ENCODE measurements around the gene TOR4A.
"Not testable (repeated sequence)": the region's sequence is repeated elsewhere in the genome, so short reads cannot be mapped to it uniquely, and the experiment has no call there.

TOR4A gene

GRCh38 chr9:137319011-137319738 lies 41.6 kb downstream of the TOR4A start:
- DNase-seq: no peak

DNA sequence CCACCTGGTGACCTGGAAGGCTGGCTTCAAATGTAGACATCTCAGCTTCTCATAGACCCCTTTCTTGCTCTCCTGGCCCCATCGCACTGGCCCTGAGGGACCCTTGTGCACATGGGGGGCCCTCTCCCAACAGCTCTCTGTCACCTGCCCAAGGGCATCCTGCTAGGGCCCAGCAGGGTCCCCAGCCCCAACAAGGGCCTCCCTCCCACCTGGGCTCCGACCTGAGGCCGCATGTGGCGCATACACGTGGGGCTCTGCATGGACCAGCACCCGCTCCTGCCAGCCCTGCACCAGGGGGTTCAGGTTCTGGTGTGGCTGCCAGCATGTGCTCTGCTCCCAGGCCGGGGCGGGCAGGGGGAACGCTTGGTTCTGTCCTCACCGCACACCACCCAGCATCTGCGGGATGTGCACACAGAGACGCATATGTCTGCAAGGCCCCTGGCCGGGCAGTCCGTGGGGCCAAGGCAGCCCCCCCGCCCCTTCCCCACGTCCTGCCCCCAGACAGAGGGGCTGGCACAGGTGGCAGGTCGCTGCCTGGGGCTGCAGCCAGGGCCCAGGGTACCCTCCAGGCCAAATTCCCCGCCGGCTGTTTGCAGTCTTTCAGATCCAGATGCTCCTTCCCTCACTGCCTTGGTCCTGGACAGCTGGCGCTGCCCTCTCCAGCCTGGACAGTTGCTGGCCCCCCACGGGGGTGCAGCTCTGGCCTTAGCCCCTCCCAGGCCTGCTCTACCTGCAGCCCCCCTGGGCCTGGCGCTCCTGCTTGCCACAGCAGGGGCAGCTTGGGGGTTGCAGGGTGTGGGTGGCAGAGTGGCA lies 42.4 kb downstream of the TOR4A start:
- DNase-seq: no peak

DNA sequence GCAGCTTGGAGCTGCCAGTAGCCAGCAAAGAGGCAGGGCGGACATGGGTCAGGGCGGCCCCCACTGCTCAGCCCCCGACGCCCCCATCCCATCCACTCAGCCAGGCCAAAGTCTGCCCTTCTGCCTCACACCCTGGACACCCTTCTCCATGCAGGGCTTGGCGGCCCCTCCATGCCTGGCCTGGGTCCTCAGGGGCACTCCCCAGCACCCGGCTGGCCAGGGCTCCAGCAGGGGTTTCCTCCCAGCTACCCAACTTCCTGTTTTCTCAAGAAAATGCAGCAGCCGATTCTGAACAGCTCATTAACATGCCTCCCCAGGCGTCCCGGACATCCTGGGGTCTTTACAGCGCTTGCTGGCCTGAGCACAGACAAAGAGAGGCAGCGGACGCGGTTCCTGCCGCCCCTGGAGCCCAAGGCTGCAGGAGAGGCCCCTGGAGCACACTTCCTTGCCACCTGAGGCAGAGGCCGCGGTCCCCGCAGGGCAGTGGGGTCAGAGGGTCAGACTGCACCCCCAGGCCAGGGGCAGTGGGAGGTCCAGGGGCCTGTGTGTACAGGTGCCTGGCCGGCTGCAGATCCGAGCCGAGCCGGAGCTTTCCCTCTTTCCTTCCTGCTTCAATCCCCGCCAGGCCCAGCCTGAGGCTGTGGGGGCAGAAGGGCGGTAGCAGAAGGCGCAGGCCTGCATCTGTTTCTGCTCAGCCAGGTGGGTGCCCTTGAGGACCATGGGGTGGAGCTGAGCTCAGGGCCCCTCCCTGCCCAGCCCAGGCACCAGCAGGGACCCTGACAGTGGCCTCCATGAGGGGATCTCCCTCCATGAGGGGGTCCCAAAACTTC lies 43.2 kb downstream of the TOR4A start:
- DNase-seq: peak; percentile 63 to 75 (median 70)

DNA sequence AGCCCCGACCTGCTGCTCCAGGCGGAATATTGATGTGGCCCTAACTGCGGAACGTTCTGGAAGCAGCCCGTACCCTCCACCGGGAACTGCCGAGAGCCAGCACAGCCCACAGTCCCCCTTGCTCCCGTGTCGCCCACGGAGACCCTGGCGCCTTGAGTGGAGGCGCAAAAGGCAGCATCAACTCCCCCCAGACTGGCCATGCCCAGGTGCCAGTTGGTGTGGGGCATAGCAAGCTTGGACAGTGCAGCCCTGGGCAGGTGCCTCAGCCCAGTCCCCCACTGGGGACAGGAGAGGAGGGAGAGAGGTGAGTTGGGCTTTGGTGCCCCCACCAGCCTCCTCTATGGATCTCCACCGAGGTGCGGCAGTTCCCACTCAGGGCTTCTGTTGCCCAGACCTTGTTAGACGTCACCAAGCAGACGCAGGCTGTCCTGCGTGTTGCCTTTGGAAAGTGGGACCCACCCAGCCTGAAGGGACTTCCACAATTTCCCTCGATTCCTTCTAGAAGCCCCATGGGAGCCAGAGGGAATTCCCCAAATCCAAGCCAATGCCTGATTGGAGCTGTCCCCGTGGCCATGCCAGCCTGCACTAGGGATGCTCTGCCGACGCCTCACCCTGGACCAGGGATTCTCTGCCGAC lies 44.3 kb downstream of the TOR4A start:
- no peak for DNase-seq

- no peak for DNase-seq
Measured at GRCh38 chr9:137323531-137324331, 46.2 kb downstream of the TOR4A start.

GRCh38 chr9:137325124-137325523 lies 47.6 kb downstream of the TOR4A start:
- DNase-seq: no peak

GRCh38 chr9:137325799-137326198 lies 48.3 kb downstream of the TOR4A start:
- DNase-seq: no peak

- peak; percentile 63 to 93 (median 83) for DNase-seq
Measured at GRCh38 chr9:137326445-137327065, 49.0 kb downstream of the TOR4A start.

DNA sequence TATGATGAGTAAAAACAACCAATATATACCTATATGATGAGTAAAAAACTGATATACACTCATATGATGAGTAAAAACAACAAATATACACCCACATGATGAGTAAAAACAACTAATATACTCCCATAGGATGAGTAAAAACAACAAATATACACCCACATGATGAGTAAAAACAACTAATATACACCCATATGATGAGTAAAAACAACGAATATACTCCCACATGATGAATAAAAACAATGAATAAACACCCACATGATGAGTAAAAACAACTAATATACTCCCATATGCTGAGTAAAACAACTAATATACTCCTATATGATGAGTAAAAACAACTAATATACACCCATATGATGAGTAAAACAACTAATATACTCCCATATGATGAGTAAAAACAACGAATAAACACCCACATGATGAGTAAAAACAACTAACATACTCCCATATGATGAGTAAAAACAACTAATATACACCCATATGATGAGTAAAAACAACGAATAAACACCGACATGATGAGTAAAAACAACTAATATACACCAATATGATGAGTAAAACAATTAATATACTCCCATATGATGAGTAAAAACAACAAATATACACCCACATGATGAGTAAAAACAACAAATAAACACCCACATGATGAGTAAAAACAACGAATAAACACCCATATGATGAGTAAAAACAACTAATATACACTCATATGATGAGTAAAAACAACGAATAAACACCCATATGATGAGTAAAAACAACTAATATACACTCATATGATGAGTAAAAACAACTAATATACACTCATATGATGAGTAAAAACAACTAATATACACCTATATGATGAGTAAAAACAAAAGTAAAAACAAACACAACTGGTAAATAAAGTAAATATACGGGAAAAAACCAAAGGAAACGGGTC lies 50.4 kb downstream of the TOR4A start:
- DNase-seq: peak in 2 of 3 donors; percentile 61 to 72

DNA sequence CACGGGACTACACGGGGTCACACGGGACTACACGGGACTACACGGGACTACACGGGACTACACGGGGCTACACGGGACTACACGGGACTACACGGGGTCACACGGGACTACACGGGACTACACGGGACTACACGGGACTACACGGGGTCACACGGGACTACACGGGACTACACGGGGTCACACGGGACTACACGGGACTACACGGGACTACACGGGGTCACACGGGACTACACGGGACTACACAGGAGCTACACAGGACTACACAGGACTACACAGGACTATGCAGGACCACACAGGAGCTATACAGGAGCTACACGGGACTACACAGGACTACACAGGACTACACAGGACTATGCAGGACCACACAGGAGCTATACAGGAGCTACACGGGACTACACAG lies 52.1 kb downstream of the TOR4A start:
- not testable (repeated sequence) for DNase-seq

DNA sequence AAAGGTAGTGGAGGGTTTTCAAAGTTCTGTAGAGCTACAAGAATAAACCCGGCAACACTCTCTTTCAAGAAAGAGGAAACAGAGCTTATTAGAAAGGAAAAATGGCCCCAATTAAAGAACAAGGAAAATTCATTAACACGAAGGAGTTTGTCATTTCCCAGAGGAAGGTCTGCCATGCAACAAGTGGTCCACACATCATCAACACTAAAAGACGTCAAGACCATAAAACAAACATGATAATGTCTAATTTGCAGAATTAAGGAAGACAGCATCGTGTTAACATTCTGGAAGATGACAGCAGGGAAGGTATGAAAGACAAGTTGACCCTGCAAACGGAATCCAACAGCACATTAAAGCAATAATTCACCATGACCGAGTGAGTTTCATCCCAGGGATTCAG lies 53.2 kb downstream of the TOR4A start:
- DNase-seq: no peak

DNA sequence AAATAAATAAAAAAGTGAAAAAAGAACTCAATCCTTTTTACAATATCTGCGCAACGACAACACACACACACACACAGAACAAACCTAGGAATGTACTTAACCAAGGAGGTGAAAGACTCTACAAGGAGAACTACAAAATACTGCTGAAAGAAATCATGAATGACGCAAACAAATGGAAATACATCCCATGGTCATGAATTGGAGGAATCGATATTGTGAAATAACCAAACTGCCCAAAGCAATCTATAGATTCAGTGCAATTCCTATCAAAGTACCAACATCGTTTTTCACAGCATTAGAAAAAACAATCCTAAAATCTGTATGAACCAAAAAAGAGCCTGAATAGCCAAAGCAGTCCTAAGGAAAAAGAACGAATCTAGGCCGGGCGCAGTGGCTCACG lies 54.4 kb downstream of the TOR4A start:
- no peak for DNase-seq

Measured in suppressor macrophage treated with lipopolysaccharide for 1 hour (primary cell).